GM19193 (cell line): Measurements from ENCODE around the gene TTC39C.

Experiments used
- POLR2A ChIP-seq: IDR thresholded peaks from 4 replicates; pipeline ENCODE4 v1.6.1; 2011; ENCODE audit not compliant: insufficient read depth, insufficient read length; ENCODE audit errors: extremely low read depth

The TTC39C gene

DNA sequence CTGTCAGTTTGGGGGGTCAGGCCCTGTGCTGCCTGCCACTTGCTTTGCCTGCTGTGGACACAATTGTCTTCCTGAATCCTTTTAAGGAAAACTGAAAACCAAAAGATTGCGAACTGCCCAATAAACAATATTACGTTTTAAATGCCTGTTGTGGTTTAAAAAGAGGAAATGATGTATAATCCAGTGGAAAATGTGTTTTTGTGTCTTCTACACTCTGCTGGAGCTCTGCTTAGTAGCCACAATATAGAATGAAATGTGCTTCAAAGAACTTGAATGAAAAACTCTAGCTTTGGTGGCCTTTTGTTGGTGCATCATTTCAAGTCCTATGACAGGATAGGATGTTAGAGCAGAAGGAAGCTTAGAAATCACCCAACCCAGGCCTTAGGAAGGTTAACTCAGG is 101.1 kb downstream of the TTC39C start:
- TF ChIP-seq POLR2A: no peak

DNA sequence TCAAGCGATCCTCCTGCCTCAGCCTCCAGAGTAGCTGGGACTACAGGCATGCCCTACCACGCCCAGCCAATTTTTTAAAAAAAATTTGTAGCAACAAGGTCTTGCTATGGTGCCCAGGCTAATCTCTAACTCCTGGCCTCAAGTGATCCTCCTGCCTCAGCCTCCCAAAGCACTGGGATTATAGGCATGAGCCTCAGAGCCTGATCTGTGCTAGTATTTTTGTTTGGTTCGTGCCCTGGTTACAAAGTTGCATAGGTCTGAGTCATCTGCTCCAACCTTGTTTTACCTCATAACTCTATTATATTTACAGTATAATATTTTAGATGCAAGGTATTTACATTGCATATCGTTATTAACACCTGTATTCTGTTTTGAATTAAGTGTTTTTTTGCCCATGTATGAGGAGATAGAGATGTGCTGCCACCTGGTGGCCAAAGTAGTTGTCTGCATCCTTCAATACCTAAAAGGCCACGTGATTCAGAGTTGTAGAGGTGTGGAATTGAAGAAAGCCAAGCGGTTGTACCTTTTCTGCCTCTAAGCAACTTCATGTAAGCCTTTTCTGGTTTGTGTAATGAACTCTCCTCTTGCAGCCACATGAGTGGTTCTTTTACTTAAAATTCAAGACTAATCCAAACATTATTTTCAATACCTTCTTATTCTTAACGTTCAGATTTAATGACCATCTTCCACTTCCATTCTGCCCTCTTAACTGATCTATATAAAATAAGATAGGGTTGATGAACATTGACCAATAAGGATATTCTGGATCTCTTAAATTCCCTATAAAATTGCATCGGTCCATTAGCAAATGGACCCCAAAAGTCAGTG is 104.4 kb downstream of the TTC39C start:
- TF ChIP-seq POLR2A: no peak

DNA sequence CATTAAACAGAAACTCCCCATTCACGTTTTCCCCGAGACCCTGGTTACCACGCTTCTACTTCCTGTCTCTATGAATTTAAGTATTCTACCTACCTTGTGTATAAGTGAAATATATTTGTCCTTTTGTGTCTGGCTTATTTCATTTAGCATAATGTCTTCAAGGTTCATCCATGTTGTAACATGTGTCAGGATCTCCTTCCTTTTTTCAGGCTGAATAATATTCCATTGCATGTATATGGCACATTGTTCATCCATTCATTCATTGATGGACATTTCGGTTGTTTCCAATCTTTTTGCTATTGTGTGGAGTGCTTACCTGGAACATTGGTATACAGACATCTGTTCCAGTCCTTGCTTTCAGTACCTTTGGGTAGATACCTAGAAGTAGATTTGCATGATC is 106.1 kb downstream of the TTC39C start:
- no peak for TF ChIP-seq POLR2A

DNA sequence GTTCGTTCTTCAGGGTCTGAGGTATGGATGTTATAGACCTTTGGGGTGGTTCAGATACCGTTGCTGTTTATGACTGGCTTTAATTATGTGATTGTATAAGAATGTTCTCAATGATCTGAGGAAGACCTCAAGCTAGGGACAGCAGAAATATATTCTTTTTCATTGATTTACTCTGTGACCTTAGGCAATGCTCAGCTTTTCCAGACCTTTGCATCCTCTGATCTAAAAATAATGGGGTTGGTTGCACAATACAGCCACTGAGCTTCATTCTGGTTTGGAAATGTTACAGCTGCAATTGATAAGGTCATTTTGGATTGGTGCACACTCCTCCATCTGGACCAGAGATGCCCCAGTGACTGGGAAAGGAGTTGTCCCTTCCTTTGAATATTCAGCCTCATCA is 107.1 kb downstream of the TTC39C start:
- TF ChIP-seq POLR2A: no peak

DNA sequence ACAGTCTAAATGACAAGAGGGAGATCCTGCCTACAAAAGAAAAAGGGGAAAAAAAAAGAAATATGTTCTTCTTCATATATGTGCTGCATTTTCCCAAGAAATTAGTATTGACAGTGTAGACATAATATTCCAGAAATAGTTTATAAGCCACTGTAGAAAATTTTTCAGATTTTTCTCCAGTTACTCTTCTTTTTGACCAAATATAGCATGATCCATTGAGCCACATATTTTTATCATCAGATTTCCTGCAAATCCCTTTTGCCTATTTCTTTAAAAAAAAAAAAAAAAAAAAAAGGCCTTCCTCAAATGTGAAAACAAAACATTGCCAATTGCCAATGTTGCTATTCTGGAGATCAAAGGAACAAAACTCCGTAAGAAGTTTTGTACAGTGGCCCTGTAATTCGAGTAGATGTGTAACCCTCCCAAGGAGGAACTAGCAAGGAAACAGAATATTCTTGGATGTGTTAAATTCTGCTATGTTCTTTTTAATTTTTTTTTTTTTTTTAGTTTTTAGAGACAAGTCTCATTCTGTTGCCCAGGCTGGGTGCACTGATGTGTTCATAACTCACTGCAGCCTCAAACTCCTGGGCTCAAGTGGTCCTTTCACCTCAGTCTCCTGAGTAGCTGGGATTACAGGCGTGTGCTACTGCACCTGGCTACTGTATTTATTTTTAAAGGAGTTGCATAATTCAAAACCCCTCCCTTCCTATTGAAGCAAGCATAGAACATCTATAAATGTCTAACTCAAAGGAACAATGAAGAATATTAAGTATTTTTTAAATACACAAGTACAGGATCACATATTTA is 111.8 kb downstream of the TTC39C start:
- TF ChIP-seq POLR2A: no peak

DNA sequence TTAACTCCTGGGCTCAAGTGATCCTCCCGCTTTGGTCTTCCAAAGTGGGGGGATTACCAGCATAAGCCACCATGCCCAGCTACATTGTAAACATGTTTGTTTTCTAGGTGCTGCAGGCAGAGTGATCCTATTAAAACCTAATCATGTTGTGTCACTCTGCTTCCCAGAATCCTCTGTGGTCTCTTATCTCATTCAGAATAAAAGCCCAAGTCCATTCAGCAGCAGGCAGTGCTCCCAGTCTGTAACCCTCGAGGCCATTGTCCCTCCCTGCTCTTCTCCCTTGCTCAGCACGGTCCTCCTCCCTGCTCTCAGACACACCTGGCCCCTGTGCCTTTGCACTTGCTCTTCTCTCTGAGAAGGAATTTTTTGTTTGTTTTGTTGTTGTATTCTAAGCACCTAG is 113.2 kb downstream of the TTC39C start:
- TF ChIP-seq POLR2A: no peak

DNA sequence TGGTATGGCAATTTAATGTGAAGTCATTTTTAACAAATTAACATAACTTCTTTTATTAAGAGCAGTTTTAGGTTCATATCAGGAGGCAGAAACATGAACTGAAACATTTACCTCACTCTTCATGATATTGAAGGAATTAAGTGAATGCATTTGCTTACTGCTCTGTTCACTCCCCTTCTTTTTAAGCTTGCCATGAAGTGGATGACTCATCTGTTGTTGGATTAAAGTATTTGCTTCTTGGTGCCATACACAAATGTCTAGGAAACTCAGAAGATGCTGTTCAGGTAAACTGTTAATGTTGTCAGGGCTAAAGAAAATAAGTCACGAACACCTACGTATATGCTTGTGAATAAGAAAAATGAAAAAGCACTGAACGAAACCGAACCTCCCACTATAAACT is 114.1 kb downstream of the TTC39C start:
- no peak for TF ChIP-seq POLR2A

DNA sequence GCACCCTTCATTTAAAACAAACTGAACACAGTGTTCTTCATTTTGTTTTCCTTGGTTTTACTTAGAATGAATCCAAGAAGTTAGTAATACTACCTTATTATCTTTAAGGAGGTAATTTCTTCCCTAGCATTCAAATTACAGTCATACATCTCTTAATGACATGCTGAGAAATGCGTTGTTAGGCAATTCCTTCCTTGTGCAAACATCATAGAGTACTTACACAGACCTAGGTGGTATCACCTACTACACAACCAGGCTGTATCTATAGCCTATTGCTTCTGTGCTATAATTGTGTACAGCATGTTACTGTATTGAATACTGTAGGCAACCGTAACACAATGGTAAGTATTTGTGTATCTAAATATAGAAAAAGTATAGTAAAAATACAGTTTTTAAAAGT is 115.9 kb downstream of the TTC39C start:
- TF ChIP-seq POLR2A: no peak

DNA sequence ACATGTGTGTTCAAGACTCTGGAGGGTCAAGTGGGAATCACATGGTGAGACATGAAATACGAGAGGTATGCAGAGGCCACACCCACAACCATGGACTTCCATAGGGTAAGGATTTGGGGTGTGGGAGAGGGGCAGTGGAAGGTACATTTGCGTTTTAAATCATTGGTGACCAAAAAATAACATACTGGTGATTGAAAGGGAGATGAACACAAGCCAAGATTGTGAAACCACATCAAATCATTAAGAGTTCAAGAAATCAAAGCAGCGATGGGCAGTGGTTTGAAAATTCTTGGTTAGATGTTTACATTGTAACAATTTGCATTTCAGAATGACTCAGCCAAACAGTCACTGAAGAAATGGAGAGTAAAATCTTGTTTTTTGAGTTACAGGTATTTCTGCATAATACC is 122.4 kb downstream of the TTC39C start:
- no peak for TF ChIP-seq POLR2A

DNA sequence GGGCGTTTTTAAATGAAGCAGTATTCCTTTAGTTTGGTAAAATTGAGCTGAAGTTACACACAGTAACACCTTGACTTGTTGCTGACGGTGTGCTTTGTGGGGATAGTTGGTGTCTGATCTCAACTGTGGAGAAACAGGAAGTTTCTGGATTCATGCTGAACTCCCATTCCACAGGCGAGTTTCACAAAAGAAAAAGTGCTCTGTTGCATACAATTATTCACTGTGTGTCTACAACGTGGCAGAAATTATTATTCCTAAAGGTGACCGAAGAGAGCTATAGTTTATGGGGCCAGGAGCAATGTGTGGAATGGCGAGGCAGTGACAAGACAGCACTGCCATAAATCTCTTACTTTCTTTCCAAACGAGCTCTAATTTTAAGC is 123.8 kb downstream of the TTC39C start:
- no peak for TF ChIP-seq POLR2A

DNA sequence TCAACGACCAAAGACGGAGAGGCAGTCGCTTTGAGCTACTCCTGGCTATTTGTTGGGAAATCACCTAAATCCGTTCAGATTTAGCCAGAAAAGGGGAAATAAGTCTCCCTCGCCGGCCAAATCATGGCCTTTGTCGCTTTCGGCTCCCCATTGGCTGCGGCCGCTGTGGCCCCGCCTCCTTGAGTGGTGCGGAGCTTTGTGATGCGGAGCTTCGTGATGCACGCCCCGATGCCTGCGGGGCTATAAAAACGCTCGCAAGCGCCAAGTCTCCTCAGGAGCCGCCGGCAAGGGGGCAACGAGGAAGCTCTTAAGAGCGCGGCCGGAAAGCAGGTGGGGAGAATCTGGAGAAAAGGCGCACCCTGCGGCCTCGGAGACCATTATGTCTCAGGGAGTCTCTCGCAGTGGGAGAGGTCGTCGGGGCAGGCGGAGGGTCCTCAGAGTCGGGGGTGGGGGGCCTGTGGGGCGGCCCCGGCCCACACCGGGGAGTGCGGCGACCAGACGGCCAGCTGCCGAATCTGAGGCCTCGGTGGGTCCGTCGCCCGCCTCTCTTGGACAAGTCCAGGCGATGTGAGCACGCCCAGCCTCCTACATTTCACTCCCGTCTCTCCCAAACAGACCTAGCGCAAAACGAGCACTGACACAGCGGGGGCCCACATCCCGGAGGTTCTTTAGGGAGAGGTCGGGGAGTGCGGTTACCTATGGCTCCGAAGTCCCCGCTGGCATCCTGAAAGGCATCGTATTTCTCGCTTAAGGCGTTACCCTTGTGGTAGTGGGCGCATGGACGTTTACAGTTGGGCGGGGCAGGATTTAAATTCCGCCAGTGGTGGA is 124.4 kb downstream of the TTC39C start, which contains the start of gene CABYR:
CABYR (plus strand) TSS at position 274 of the 828 bp plus-strand sequence. CDS start 4,053 bp downstream, outside the sequence.
- TF ChIP-seq POLR2A: peak; percentile 76

DNA sequence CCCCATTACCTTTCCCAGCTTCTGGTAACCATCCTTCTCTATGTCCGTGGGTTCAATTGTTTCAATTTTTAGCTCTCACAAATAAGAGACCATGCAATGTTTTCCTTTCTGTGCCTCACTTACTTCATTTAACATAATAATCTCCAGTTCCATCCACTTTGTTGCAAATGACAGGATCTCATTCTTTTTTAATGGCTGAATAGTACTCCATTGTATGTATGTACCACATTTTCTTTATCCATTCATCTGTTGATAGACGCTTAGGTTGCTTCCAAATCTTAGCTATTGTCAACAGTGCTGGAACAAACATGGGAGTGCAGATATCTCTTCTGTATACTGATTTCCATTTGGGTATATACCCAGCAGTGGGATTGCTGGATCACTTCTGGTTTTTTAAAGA is 126.1 kb downstream of the TTC39C start:
- TF ChIP-seq POLR2A: no peak

DNA sequence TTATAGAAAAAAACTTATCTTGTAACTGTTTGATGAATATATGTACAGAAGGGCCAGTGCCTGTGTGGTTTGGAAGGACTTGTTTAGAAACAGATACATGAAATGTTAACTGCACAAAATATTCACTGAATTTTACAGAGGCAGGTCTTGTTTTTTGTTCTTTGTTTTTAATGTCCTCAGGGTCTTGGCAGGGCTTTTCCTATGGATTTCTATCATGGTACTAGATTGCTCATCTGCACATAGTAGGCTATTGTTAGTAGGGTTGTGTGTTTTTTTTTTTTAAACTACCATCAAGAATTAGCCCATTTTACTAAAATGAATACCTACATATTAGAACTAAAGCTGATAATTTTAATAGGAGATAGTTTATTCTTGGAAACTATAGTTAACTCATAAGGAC is 127.8 kb downstream of the TTC39C start:
- TF ChIP-seq POLR2A: no peak

DNA sequence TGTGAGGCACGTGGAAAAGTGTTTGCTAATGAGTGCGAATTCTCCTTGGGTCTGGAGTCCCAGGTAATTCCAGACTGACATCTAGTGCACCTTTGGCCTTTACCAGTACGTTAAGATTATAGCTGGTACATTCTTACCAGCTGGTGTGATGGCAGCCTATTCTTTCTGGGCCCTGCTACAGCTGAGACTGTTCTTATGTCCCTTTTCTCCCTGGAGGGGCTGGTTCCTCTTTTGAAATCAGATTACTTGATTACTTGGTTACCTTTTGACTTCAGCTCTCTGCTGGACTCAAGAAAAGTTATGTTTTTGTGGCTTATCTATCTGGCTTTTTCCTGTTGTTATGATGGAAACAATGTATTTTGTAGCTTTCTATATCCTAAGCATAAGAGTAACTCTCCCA is 138.8 kb downstream of the TTC39C start:
- TF ChIP-seq POLR2A: no peak

DNA sequence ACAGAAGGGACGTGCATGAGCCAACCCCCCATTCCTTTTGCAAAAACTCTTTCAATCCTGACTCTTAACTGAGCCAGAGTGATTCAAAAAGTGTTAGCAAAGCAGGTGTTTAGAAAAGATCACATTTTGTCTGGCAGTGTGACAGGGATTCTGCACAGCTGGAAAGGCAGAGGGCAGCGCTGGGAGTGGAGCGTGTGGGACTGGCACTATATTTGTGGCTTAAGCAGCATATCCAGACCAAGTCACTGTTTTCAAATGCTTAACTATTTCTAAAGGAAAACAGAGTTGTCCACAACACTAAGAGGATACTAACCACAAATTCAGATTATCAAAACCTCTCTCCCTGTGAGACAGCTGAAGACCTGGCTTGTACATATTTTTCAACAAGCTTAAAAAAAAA is 143.3 kb downstream of the TTC39C start:
- no peak for TF ChIP-seq POLR2A

DNA sequence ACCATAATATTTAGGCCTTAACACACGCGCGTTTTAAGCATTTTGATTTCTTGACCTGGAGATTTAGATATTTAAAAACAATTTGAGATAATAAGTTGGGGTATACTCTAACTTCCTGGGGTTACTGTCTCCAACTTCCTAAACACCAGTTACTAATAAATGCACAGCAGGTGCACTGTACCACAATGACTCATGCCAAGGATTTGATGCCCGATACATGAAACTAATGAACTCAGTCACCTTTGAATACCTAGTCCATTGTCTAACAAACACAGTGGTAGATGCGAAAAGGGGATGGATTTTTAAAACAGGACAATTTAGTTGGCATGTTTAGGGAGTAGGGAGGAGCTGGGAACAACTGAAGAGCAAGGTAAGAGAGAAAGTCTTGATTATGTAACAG is 145.5 kb downstream of the TTC39C start:
- TF ChIP-seq POLR2A: no peak

DNA sequence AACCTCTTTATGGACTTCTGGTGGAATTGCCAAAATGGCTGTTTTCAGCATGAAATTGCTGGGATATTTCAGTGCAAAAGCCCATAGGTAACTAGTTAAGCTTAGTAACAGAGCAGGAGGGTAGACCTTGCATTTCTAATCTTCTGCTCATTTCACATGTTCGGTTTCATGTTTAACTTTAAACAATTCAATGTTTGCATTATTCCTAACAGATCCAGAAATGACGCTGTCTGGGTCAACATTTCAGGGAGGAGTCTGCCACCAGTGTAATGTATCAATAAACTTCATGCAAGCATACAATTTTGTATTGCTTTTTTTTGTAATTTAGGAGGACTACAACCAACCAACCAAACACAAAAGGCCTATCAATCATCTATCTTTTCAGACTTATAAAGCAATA is 146.8 kb downstream of the TTC39C start:
- no peak for TF ChIP-seq POLR2A
